AG10803 (cell line): ENCODE results near the gene PDYN.

Experiments
- DNase-seq: peaks from one replicate; pipeline ENCODE4 v3.0.0; 2010; ENCODE audit warnings: low read depth
- H3K4me3 ChIP-seq: 2 replicates; pipeline ENCODE4 v1.5.1; 2011; ENCODE audit warnings: mild to moderate bottlenecking, low read length, control low read depth
- CTCF ChIP-seq: conservative IDR thresholded peaks from 2 replicates; pipeline ENCODE4 v1.5.1; 2011; ENCODE audit warnings: mild to moderate bottlenecking, low read length, control low read depth, inconsistent platforms

Gene PDYN

GRCh38 chr20:2002365-2002764, 8.5 kb upstream of the PDYN start:
- no peak for DNase-seq
- no peak overlapping the region for H3K4me3 ChIP-seq
- TF ChIP-seq CTCF: no peak

GRCh38 chr20:2001119-2001518, 7.3 kb upstream of the PDYN start:
- no peak overlapping the region for H3K4me3 ChIP-seq
- DNase-seq: no peak
- TF ChIP-seq CTCF: no peak

- no peak for TF ChIP-seq CTCF
- DNase-seq: no peak
- H3K4me3 ChIP-seq: no peak overlapping the region
Observed at GRCh38 chr20:2000285-2000684, 6.4 kb upstream of the PDYN start.

- no peak for TF ChIP-seq CTCF
- H3K4me3 ChIP-seq: no peak overlapping the region
- no peak for DNase-seq
Observed at GRCh38 chr20:1998715-1999114, 4.9 kb upstream of the PDYN start.

GRCh38 chr20:1998193-1998520, 4.3 kb upstream of the PDYN start:
- H3K4me3 ChIP-seq: no peak overlapping the region
- TF ChIP-seq CTCF: no peak
- no peak for DNase-seq

GRCh38 chr20:1997483-1998192, 3.8 kb upstream of the PDYN start:
- no peak for TF ChIP-seq CTCF
- no peak for DNase-seq
- no peak overlapping the region for H3K4me3 ChIP-seq

GRCh38 chr20:1995531-1996310, 1.9 kb upstream of the PDYN start:
- no peak overlapping the region for H3K4me3 ChIP-seq
- DNase-seq: no peak
- no peak for TF ChIP-seq CTCF
